ENCODE data around the gene SET.

SET gene

GRCh38 chr9:128713411-128713780 is 24.4 kb downstream of the SET start:
- no peak for DNase-seq (ENCODE audit: low read depth)

GRCh38 chr9:128713941-128714573 is 25.0 kb downstream of the SET start:
- no peak for DNase-seq (ENCODE audit: low read depth)

- DNase-seq (ENCODE audit: low read depth) = no peak
These were observed 25.8 kb downstream of the SET start for GRCh38 chr9:128714586-128715435.

GRCh38 chr9:128715436-128715750 is 26.4 kb downstream of the SET start:
- no peak for DNase-seq (ENCODE audit: low read depth)

GRCh38 chr9:128716581-128717254 is 27.7 kb downstream of the SET start:
- no peak for DNase-seq (ENCODE audit: low read depth)

GRCh38 chr9:128718047-128718446 is 29.0 kb downstream of the SET start:
- DNase-seq (ENCODE audit: low read depth) = no peak

GRCh38 chr9:128718475-128718874 is 29.5 kb downstream of the SET start:
- DNase-seq (ENCODE audit: low read depth) = no peak

- DNase-seq (ENCODE audit: low read depth) = no peak
These were observed 31.0 kb downstream of the SET start for GRCh38 chr9:128719919-128720605.

- no peak for DNase-seq (ENCODE audit: low read depth)
These were observed 31.9 kb downstream of the SET start for GRCh38 chr9:128720841-128721486.

- no peak for DNase-seq (ENCODE audit: low read depth)
These were observed 32.5 kb downstream of the SET start for GRCh38 chr9:128721487-128722010.

- no peak for DNase-seq (ENCODE audit: low read depth)
These were observed 33.6 kb downstream of the SET start for GRCh38 chr9:128722380-128723351.

- DNase-seq (ENCODE audit: low read depth) = no peak
These were observed 34.4 kb downstream of the SET start for GRCh38 chr9:128723352-128723865.

- DNase-seq (ENCODE audit: low read depth) = peak; percentile 99
These were observed 35.1 kb downstream of the SET start, which contains the start of gene ZDHHC12 for GRCh38 chr9:128723866-128724743. TSS of gene ZDHHC12 (minus strand) at chr9:128724127. CDS start at chr9:128724093, 34 bp downstream.

- DNase-seq (ENCODE audit: low read depth) = peak; percentile 16
These were observed 35.8 kb downstream of the SET start for GRCh38 chr9:128724744-128725211.

GRCh38 chr9:128727640-128728248 is 38.7 kb downstream of the SET start:
- no peak for DNase-seq (ENCODE audit: low read depth)

- no peak for DNase-seq (ENCODE audit: low read depth)
These were observed 39.3 kb downstream of the SET start for GRCh38 chr9:128728298-128728697.

- no peak for DNase-seq (ENCODE audit: low read depth)
These were observed 40.3 kb downstream of the SET start for GRCh38 chr9:128729302-128729701.

GRCh38 chr9:128729766-128730517 is 40.9 kb downstream of the SET start:
- no peak for DNase-seq (ENCODE audit: low read depth)
